ENCODE measurements around the gene CELA3A. TPM values are rescaled to one million over a fixed set of nuclear protein-coding genes. Genes with fewer than 3 reads are reported as not detected.
A peak's percentile ranks its signal among the peaks of the same experiment; 100 is the strongest.
"Not testable (repeated sequence)": the region's sequence is repeated elsewhere in the genome, so short reads cannot be mapped to it uniquely, and the experiment has no call there.

Gene CELA3A
- total RNA-seq, 4 donors from 2014 or later = not detected

DNA sequence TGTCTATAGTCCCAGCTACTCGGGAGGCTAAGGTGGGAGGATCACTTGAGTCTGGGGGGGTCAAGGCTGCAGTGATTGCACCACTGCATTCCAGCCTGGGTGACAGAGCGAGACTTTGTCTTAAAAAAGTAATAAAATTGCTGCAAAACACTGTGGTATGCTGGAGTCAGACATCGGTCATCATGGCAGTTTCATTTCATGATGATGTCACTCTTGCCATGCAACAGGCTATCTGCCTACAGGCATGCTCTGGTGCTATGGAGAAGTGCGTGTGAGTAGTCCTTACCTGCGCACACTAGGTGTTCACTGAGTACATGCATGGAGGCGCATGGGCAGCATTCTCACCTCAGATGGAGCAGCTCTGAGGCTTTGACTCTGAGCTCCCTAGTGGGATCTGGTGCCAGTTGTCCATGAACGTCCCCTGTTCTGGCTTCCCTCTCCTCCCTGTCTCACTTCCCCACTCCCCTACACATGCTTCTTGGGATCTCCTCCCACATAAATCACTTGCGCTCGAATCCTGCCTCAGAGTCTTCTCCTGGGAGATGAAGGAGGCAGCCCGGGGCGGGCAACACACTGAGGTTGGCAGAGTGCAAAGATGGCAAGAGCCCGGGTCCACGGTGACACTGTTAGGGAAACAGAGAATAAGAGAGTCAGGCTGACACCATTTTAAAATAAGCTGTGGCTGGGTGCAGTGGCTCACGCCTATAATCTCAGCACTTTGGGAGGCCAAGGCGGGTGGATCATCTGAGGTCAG is 35.0 kb upstream of the CELA3A start:
- no peaks in the 10 kb centered on the region for H3K36me3 ChIP-seq
- intact Hi-C loops (cut with DNase I; ENCODE audit: low total_unique reads) = no loop called here
- no peak for DNase-seq
- H3K4me3 ChIP-seq = no peak overlapping the region
- no peak overlapping the region for H3K27ac ChIP-seq
- H3K27me3 ChIP-seq = no peaks in the 10 kb centered on the region
- H3K4me1 ChIP-seq = peaks cover 0 to 4% (median 0%) of the 10 kb centered on the region in 4 donors
- no peak for TF ChIP-seq POLR2A (IDR thresholded peaks at IDR 0.05)
- TF ChIP-seq, protein P1, sequence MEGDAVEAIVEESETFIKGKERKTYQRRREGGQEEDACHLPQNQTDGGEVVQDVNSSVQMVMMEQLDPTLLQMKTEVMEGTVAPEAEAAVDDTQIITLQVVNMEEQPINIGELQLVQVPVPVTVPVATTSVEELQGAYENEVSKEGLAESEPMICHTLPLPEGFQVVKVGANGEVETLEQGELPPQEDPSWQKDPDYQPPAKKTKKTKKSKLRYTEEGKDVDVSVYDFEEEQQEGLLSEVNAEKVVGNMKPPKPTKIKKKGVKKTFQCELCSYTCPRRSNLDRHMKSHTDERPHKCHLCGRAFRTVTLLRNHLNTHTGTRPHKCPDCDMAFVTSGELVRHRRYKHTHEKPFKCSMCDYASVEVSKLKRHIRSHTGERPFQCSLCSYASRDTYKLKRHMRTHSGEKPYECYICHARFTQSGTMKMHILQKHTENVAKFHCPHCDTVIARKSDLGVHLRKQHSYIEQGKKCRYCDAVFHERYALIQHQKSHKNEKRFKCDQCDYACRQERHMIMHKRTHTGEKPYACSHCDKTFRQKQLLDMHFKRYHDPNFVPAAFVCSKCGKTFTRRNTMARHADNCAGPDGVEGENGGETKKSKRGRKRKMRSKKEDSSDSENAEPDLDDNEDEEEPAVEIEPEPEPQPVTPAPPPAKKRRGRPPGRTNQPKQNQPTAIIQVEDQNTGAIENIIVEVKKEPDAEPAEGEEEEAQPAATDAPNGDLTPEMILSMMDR (IDR thresholded peaks at IDR 0.05) = no peak
- TF ChIP-seq POLR2AphosphoS5 (IDR thresholded peaks at IDR 0.05) = no peak
- no peak for TF ChIP-seq EP300 (IDR thresholded peaks at IDR 0.05; ENCODE audit: low read depth)
- in situ Hi-C loops (cut with MboI; ENCODE audit: low pct_ligation_motif_present in 1 of 4, low pct_unique_long_range_greater_than_20kb in 1 of 4, low sequenced_read_pairs in 3 of 4) = loop anchor here in 2 of 4 donors (25.0 kb wide), 2 partner anchors 104 to 279 kb away; no protein-coding TSS in a partner anchor
- WGBS, 2 donors (ENCODE audit: low coverage in 1 of 2) = 69 to 88% methylated on average over 2 to 15 of the region's 15 CpGs
- no peaks in the 10 kb centered on the region for H3K9me3 ChIP-seq

DNA sequence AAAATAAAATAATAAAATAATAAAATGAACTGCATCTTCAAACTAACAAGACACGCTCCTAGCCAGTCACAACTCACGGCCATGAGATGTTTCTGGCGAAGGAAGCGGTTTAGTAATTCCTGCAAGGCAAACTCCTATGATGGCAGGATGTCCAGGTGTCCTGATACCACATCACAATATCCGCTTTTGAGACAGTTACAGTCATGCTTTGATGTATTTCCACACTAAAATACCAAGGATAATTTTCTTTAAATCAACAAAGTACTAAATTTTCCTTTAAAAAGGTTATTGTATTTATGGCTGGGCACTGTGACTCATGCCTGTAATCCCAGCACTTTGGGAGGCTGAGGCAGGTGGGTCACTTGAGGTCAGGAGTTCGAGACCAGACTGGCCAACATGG is 34.2 kb upstream of the CELA3A start:
- H3K4me3 ChIP-seq; H3K4me1 ChIP-seq; DNase-seq; intact Hi-C loops (cut with DNase I; ENCODE audit: low total_unique reads); H3K36me3 ChIP-seq; H3K27ac ChIP-seq; H3K9me3 ChIP-seq; H3K27me3 ChIP-seq: not testable (repeated sequence)
- WGBS, 2 donors (ENCODE audit: low coverage in 1 of 2) = 84 to 89% methylated on average over 5 of the region's 6 CpGs
- in situ Hi-C loops (cut with MboI; ENCODE audit: low pct_ligation_motif_present in 1 of 4, low pct_unique_long_range_greater_than_20kb in 1 of 4, low sequenced_read_pairs in 3 of 4) = loop anchor here in 2 of 4 donors (25.0 kb wide), 2 partner anchors 105 to 280 kb away; no protein-coding TSS in a partner anchor

- in situ Hi-C loops (cut with MboI; ENCODE audit: low pct_ligation_motif_present in 1 of 4, low pct_unique_long_range_greater_than_20kb in 1 of 4, low sequenced_read_pairs in 3 of 4) = loop anchor here in 2 of 4 donors (25.0 kb wide), 2 partner anchors 107 to 282 kb away; no protein-coding TSS in a partner anchor
- DNase-seq; H3K4me3 ChIP-seq; intact Hi-C loops (cut with DNase I; ENCODE audit: low total_unique reads); H3K4me1 ChIP-seq; H3K27ac ChIP-seq; H3K9me3 ChIP-seq; H3K36me3 ChIP-seq; H3K27me3 ChIP-seq: not testable (repeated sequence)
- 87 to 88% methylated on average over 4 to 5 of the region's 5 CpGs for WGBS, 2 donors (ENCODE audit: low coverage in 1 of 2)
Measured at GRCh38 chr1:21969066-21969465, 32.4 kb upstream of the CELA3A start.

DNA sequence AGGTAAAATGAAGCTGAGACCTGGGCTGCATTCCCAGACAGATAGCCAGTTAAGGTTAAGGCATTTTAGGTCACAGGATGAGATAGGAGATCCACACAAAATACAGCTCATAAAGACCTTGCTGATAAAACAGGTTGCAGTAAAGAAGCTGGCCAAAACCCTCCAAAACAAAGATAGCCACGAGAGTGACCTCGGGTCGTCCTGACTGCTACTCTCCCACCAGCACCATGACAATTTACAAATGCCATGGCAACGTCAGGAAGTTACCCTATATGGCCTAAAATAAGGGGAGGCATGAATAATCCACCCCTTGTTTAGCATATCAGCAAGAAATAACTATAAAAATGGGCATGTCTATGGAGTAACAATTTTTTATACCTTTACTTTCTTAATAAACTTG is 30.9 kb upstream of the CELA3A start:
- H3K27ac ChIP-seq; H3K36me3 ChIP-seq; intact Hi-C loops (cut with DNase I; ENCODE audit: low total_unique reads); H3K9me3 ChIP-seq; H3K27me3 ChIP-seq; DNase-seq; H3K4me3 ChIP-seq; H3K4me1 ChIP-seq: not testable (repeated sequence)
- WGBS, 2 donors (ENCODE audit: low coverage in 1 of 2) = 52 to 68% methylated on average over 4 of the region's 4 CpGs
- in situ Hi-C loops (cut with MboI; ENCODE audit: low pct_ligation_motif_present in 1 of 4, low pct_unique_long_range_greater_than_20kb in 1 of 4, low sequenced_read_pairs in 3 of 4) = loop anchor here in 2 of 4 donors (25.0 kb wide), 2 partner anchors 108 to 283 kb away; no protein-coding TSS in a partner anchor

GRCh38 chr1:21972973-21973441 is 28.4 kb upstream of the CELA3A start:
- DNase-seq; H3K4me3 ChIP-seq; H3K27me3 ChIP-seq; H3K9me3 ChIP-seq; H3K4me1 ChIP-seq; intact Hi-C loops (cut with DNase I; ENCODE audit: low total_unique reads); H3K36me3 ChIP-seq: not testable (repeated sequence)
- in situ Hi-C loops (cut with MboI; ENCODE audit: low pct_ligation_motif_present in 1 of 4, low pct_unique_long_range_greater_than_20kb in 1 of 4, low sequenced_read_pairs in 3 of 4) = loop anchor here in 2 of 4 donors (25.0 kb wide), 2 partner anchors 111 to 286 kb away; no protein-coding TSS in a partner anchor
- 25 to 35% methylated on average over 2 of the region's 2 CpGs for WGBS, 2 donors (ENCODE audit: low coverage in 1 of 2)
- peak overlapping the region in 2 of 4 donors; percentile 29 to 31 for H3K27ac ChIP-seq

DNA sequence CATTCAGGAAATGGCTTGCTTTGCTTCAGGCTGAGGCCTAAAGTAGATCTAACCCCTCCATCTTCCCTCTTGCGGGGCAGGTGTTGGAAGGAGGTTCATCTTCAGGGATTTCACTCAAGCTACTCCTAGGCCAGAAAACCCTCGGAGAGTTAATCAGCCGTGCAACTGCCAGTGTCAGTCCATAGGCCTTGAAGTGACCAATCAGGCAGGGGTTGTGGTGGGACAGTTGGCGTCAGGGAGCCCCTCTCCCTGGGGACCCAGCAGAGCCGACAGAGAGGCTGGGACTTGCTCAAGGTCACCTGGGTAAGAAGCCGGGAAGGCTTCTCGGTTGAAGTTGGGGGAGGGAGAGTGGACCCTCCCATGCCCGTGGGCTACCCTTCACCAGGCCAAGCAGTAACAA is 27.5 kb upstream of the CELA3A start:
- intact Hi-C loops (cut with DNase I; ENCODE audit: low total_unique reads); H3K36me3 ChIP-seq; DNase-seq; H3K4me3 ChIP-seq; H3K27ac ChIP-seq; H3K4me1 ChIP-seq; H3K27me3 ChIP-seq; H3K9me3 ChIP-seq: not testable (repeated sequence)
- 86% methylated on average over 8 of the region's 8 CpGs; no CpG with 5 or more reads in 1 of the 2 donors for WGBS, 2 donors (ENCODE audit: low coverage in 1 of 2)
- in situ Hi-C loops (cut with MboI; ENCODE audit: low pct_ligation_motif_present in 1 of 4, low pct_unique_long_range_greater_than_20kb in 1 of 4, low sequenced_read_pairs in 3 of 4) = loop anchor here in 2 of 4 donors (25.0 kb wide), 2 partner anchors 112 to 287 kb away; no protein-coding TSS in a partner anchor

DNA sequence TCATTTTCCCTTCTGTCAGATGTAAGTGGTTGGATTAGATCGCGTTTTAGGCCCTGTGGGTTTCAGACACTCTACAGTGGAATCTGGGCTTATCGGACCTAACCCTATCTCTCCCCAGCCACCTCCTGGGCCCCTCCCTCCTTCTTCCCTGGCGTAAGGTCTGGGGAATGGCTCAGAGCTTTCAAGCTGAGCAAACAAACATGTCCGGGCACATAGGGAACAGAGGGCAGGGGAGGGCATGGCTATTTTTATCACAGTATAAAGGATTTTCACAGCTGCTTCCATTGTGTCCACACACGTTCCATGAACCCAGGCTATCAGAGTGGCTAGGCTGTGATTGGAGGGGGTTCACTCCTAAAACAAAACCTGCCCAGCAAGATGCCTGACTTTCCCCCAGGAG is 26.8 kb upstream of the CELA3A start:
- intact Hi-C loops (cut with DNase I; ENCODE audit: low total_unique reads); H3K27me3 ChIP-seq; H3K36me3 ChIP-seq; H3K4me3 ChIP-seq; H3K4me1 ChIP-seq; H3K9me3 ChIP-seq: not testable (repeated sequence)
- 34% methylated on average over 6 of the region's 6 CpGs; no CpG with 5 or more reads in 1 of the 2 donors for WGBS, 2 donors (ENCODE audit: low coverage in 1 of 2)
- H3K27ac ChIP-seq = peak overlapping the region in 2 of 4 donors; percentile 6 to 26
- peak; percentile 29 for DNase-seq
- in situ Hi-C loops (cut with MboI; ENCODE audit: low pct_ligation_motif_present in 1 of 4, low pct_unique_long_range_greater_than_20kb in 1 of 4, low sequenced_read_pairs in 3 of 4) = loop anchor here in 2 of 4 donors (25.0 kb wide), 2 partner anchors 112 to 287 kb away; no protein-coding TSS in a partner anchor

DNA sequence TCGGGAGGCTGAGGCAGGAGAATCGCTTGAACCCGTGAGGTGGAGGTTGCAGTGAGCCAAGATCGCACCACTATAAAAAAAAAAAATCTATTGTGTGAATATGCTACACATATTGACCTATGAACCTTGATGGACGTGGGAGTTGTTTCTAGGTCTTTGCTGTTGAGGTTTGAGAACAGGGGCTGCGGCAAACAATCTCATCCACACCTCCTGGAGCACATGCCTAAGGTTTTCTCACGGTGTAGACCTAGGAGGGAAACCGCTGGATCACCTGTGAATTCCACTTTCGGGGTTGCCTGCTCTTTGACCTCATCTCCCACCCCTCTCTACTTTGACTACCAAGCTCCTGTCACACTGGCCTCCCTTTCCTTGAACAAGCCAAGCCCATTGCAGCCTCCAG is 26.2 kb upstream of the CELA3A start:
- H3K4me1 ChIP-seq; DNase-seq; H3K27ac ChIP-seq; H3K27me3 ChIP-seq; H3K4me3 ChIP-seq; in situ Hi-C loops (cut with MboI; ENCODE audit: low pct_ligation_motif_present in 1 of 4, low pct_unique_long_range_greater_than_20kb in 1 of 4, low sequenced_read_pairs in 3 of 4); H3K9me3 ChIP-seq; H3K36me3 ChIP-seq; intact Hi-C loops (cut with DNase I; ENCODE audit: low total_unique reads): not testable (repeated sequence)
- 70 to 76% methylated on average over 9 of the region's 9 CpGs for WGBS, 2 donors (ENCODE audit: low coverage in 1 of 2)

- in situ Hi-C loops (cut with MboI; ENCODE audit: low pct_ligation_motif_present in 1 of 4, low pct_unique_long_range_greater_than_20kb in 1 of 4, low sequenced_read_pairs in 3 of 4); H3K4me3 ChIP-seq; H3K36me3 ChIP-seq; H3K4me1 ChIP-seq; DNase-seq; H3K27me3 ChIP-seq; intact Hi-C loops (cut with DNase I; ENCODE audit: low total_unique reads); H3K27ac ChIP-seq; H3K9me3 ChIP-seq: not testable (repeated sequence)
- WGBS, 2 donors (ENCODE audit: low coverage in 1 of 2) = 82 to 89% methylated on average over 4 to 7 of the region's 9 CpGs
Measured at GRCh38 chr1:21976703-21977239, 24.7 kb upstream of the CELA3A start, which contains the start of gene CELA3B. TSS of gene CELA3B (plus strand) at chr1:21977022. CDS start at chr1:21977040, 18 bp downstream.
